Mesenteric fat pad (tissue), 1 donor: ENCODE data around the gene FAM193A. TPM values are rescaled to one million over a fixed set of nuclear protein-coding genes. Genes with fewer than 3 reads are reported as not detected.

Experiments
- DNase-seq: peaks from one replicate; pipeline ENCODE4 v3.0.0-alpha.2; 2020; ENCODE audit warnings: low spot score
- total RNA-seq: library from RNA; stranded (reverse); fragmentation: NEBNext Ultra II Directional; extraction: Animal tissue kit (Norgen Biotek cat#: 25700); gene quantifications from one replicate; pipeline ENCODE4 v1.2.1, GENCODE V29; 2021
- donor health status: DM: yes; HTN: yes; CAD: no.

Gene FAM193A
- total RNA-seq, 1 donor from 2014 or later: 25.3 TPM

GRCh38 chr4:2515830-2516550 is 20.5 kb upstream of the FAM193A start:
- no peak for DNase-seq

GRCh38 chr4:2516635-2517034 is 19.8 kb upstream of the FAM193A start:
- no peak for DNase-seq

- no peak for DNase-seq
Measured at GRCh38 chr4:2526559-2526958, 9.9 kb upstream of the FAM193A start.

GRCh38 chr4:2534904-2535375 is 1.5 kb upstream of the FAM193A start:
- DNase-seq: no peak

- DNase-seq: peak; percentile 92
Measured at GRCh38 chr4:2535376-2536192, 863 bp upstream of the FAM193A start.

- peak; percentile 90 for DNase-seq
Measured at GRCh38 chr4:2537011-2537830, 774 bp downstream of the FAM193A start.

- DNase-seq: peak; percentile 18
Measured at GRCh38 chr4:2543580-2544191, 7.2 kb downstream of the FAM193A start.

GRCh38 chr4:2545321-2546013 is 9.0 kb downstream of the FAM193A start:
- DNase-seq: peak; percentile 49

GRCh38 chr4:2546286-2546823 is 9.9 kb downstream of the FAM193A start:
- DNase-seq: no peak

- peak; percentile 76 for DNase-seq
Measured at GRCh38 chr4:2546961-2547691, 10.7 kb downstream of the FAM193A start.

GRCh38 chr4:2551118-2551517 is 14.7 kb downstream of the FAM193A start:
- DNase-seq: no peak

GRCh38 chr4:2552806-2553205 is 16.4 kb downstream of the FAM193A start:
- peak; percentile 55 for DNase-seq

- peak; percentile 65 for DNase-seq
Measured at GRCh38 chr4:2558301-2558700, 21.9 kb downstream of the FAM193A start.

- DNase-seq: peak; percentile 67
Measured at GRCh38 chr4:2560167-2560566, 23.7 kb downstream of the FAM193A start.

GRCh38 chr4:2565533-2565932 is 29.1 kb downstream of the FAM193A start:
- no peak for DNase-seq

- no peak for DNase-seq
Measured at GRCh38 chr4:2570036-2570435, 33.6 kb downstream of the FAM193A start.

GRCh38 chr4:2570551-2571222 is 34.2 kb downstream of the FAM193A start:
- DNase-seq: no peak

- DNase-seq: no peak
Measured at GRCh38 chr4:2572076-2572475, 35.6 kb downstream of the FAM193A start.

- DNase-seq: no peak
Measured at GRCh38 chr4:2572866-2573265, 36.4 kb downstream of the FAM193A start.
